Measurements from ENCODE around the gene KCNAB1.

GRCh38 chr3:156148946-156149381 is 28.6 kb downstream of the KCNAB1 start:
- TF ChIP-seq EZH2 (IDR thresholded peaks at IDR 0.05) = no peak
- TF ChIP-seq CTCF (IDR thresholded peaks at IDR 0.05 in 2 of 3, conservative IDR thresholded peaks at IDR 0.05 in 1 of 3; ENCODE audit: borderline replicate concordance in 1 of 3, insufficient read depth in 1 of 3, low read depth in 2 of 3, low read length in 2 of 3) = no peak

Measured in HCT116 (cell line).